GM18502 (cell line): Measurements from ENCODE around the gene MAFG.

Experiments
- ATAC-seq: cut with Tn5 transposase; IDR thresholded peaks from one replicate; pipeline ENCODE4 v1.9.1; 2021; ENCODE audit warnings: mild to moderate bottlenecking; ENCODE audit not compliant: unreplicated experiment, poor library complexity

The MAFG gene

DNA sequence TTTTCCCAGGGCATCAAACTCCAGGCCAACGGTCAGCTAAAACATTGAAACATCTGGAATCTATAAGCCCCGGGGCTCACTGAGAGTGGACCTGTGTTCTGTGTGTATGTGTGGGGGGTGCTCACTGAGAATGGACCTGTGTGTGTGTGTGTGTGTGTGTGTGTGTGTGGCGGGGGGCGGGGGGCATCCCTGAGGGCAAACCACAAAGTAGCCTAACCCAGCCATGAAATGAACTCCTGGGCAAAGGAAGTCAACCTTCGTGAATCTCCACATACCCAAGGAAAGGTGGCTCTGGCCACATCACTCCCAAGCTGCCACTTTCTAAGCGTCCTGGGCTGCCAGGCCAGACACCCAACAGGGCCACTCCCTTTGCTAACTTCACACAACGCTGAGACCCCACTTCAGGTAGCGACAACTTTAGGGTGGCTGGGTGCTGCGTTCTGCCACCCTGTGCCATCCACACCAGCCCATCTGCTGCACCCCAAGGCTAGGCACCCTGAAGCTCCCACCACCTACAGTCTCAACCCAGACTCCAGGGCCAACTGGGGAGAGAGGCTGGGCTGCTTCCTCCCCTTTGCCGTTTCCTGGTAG is 1.6 kb downstream of the MAFG start:
- ATAC-seq = no peak

DNA sequence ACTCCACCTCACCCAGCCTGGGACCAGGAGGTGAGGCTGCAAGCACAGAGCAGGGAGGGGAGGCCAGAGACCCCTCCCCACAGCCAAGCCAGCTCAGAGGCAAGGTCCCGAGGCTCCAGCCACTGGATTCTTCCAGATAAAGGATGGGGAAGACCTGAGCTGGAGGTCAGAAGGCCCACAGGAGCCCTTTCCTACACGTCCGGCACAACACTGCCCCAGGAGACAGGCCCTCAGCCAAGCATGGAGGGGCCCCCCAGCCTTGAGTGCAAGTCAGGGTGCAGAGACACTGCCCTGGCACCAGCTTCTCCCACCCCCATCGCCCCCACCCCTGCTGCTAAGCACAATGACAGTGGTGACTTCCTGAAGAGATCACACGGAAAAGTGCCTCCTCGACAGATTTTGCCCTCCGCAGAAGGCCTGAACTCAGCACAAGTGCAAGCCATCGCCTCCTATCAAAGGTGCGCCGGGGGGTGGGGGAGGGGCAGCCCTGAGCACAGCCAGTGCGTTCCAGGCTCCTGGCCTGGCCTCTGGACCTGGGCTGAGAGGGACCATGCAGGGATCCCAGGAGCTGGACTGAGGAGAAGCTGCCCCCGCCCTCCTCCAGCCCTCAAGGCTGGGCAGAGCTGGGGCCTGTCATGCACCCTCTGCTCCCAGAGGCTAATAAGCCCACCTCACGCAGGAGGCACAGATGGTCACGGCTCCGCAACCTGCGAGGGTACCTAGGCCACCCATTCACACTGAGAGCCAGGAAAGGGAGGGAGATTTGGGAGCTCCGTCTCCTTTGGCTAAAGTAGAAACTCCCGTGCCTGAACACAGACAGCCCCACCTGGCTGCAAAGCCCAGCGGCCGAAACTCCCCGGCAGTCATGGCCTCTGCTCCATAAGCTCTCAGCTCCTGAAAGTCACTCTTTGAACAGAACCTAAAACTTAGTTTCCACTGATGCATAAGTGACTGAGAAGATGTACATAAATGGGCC is 2.7 kb downstream of the MAFG start:
- ATAC-seq = no peak

DNA sequence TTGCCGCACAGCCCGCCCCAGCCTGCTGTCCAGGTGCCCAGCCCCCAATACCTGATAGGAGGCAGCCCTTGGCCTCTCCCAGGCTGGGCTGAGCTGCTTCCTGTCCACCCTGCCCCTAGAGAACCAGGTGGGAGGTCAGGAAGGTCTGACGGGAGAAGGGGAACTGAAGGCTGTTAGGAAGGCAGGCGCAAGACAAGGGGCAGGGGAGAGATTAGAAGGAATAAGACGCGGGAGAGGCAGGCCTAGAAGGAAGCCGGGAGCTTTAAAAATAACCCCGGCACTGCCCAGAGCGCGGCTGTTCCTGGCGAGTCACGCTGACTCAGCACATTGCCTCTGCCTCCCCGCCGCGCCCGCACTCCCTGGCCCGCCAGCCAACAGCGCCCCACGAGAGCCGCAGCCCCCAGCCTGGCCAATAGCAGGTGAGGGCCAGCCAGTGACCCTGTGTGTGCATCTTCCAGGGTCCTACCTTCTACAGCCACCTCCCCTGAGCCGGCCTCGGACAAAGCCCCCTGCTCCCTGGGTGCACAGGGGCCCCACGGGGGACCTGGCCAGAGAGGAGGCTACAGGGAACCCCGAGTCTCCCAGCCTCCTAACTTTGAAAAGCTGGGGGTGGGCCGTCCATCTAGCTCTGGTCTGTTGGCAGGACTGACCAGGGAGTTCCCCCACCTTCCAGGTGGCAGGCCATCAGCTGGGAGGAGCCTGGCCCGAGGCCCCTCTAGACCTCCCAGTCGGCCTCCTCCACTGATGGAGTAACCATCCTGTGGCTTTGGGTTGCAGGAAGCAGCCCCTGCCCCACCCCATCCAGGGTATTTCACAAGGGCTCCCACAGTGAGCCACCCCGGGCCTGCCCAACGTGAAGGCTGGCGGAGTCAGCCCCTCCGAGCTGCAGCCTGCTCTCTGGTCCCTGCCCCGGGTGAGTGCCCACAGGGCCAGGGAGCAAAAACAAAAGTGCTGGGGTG is 4.0 kb downstream of the MAFG start:
- ATAC-seq = no peak

DNA sequence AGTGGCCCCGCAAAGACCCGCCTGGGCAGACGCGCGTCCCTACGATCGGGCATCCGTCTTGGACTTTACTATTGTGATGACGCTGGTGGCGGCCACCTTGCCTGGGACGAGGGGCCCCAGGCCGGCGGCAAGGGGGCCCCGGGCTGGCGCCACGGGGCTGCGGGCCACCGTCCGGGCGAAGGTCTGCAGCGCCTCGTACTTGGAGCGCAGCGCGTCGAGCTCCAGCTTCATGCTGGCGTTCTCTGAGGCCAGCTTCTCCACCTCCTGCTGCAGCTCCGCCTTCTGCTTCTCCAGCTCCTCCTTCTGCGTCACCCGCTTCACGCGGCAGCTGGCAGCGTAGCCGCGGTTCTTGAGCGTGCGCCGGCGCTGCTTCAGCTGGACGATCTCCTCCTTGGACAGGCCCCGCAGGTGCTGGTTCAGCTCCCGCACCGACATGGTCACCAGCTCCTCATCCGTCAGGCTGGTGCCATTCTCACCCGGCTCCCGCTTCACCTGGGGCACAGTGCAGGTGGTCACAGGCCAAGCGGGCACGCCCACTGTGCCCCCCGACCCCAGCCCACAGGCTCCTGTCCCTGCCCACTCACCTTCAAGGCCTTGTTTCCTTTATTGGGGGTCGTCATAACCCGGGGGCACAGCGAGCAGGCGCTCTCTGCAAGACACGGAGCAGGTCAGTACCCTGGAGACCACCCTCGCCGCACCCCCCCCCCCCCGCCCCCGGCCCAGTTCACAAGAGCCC is 4.8 kb downstream of the MAFG start:
- no peak for ATAC-seq

DNA sequence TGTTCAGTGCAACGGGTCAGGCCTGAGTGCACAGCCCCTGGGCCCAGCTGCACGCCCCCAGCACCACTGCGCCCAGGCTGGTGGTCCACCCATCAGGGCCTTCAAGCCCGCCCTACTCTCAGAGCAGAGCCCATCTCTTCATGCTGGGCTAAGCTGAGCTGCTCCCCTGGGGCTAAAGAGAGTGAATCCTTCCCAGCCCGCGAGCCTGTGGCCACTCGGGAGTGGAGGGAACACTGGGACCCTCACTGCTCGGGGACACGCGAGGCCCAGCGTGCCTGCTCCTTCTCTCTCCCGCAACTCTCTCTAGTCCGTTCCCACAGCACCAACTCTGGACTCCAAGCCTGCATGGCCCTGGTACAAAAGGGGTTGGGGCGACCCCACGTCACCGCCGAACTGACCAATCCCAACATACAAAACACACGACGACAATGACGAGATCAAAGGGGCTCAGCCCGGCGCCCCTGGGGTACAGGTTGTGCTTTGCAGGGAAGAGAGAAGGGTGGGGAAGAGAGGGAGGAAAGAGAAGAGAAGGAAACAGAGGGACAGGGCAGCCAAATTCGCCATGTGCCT is 5.5 kb downstream of the MAFG start:
- ATAC-seq = no peak

DNA sequence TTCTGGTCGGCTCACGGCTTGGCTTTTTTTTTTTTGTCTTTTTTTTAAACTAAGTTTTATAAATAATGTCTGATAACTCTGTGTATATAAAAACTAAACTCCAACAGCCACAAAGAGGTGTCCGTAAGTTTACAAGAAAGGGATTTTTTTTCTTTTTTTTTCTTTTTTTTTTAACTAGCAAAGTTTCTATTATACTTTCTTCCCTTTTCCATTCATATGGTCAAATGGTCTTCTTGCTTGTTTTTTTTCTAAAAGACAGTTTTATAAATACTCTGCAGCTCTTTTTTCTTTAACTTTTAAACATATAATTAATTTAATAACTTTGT is 6.0 kb downstream of the MAFG start:
- no peak for ATAC-seq

DNA sequence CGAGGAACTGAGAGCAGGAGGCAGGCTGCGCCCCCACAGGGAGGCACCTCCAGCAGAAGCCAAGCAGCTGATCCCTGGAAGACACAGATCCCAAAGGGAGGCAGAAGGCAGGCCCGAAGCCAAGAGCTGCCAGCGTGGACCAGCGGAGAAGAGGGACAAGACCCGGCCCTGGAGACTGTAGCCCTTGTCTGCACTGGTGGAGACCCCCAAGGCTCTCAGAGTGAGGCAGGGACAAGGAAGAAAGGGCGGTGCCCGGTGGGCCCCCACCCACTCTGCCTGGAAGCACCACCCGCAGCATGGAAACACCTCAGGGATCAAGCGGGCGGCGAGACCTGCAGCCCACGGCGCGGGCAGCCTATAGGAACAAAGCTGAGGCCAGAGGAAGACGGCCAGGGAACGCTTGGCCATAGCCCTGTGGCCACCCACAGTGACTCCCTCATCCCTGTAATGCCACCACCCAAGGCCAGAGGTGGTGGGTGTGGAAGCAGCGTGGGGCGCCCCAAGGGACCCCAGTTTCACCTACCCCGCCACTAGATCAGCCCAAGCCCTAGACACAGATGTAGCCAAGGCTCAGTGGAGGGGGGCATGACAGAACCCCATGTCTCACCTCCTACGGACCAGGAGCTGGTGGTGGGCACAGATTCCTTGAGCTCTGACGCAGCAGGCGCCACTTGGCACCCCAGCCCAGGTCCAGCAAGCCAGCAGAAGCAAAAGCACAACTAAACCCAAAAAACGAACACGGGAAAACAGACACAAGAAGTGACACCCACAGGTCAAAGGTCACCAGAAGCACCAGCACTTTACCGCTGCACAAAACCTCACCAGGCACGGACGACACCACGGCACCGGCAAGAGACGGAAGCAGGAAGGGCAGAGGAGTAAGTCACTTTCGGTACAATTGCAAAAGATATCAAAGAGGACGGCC is 6.7 kb downstream of the MAFG start:
- ATAC-seq = no peak

DNA sequence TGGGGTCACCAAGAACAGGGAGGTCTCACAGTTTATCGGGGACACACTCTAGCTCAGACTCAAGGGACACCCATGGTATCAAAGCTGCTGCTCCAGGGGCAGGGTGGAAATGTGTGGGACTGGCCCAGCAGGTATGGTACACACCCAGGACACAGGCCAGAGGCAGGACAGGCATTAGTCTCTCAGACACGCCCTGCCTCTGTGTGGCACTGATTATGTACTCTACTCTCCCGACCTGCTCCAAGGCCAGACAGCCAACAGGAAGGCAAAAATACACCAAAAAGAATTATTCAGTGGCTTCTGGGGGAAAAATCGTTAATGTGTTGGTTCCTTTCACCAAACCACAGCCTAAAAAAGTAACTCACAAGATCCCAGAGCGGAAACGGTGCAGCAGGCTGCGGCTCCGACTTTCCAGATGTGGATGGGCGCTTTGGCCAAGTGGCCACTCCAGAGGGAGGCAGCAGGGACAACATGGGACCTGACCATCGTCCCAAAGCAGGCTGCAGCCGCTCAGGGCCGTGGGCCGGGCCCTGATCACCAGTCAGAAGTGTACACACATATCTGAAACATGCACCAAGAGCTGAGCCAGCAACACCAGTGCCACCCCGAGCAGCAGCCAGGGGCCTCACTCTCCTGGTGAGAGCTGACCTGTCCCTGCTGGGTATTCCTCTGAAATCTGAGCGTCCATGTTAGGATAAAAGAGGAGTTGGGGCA is 8.5 kb downstream of the MAFG start:
- no peak for ATAC-seq

DNA sequence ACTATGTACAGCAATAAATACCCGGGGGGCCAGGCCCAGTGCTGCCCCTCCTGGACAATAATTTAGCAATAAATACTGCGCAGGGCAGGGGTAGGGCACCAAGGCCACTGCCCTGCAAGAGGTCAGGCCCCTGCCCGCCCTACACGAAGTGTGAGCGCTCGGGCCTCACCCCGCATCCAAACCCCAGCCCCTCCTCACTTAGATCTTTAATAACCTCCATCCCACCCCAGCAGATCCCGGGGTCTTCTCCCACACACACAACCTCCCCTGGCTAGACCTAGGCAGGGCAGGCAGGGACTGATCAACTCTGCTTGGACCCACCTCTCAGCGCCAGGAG is 9.2 kb downstream of the MAFG start:
- peak; percentile 20 for ATAC-seq

DNA sequence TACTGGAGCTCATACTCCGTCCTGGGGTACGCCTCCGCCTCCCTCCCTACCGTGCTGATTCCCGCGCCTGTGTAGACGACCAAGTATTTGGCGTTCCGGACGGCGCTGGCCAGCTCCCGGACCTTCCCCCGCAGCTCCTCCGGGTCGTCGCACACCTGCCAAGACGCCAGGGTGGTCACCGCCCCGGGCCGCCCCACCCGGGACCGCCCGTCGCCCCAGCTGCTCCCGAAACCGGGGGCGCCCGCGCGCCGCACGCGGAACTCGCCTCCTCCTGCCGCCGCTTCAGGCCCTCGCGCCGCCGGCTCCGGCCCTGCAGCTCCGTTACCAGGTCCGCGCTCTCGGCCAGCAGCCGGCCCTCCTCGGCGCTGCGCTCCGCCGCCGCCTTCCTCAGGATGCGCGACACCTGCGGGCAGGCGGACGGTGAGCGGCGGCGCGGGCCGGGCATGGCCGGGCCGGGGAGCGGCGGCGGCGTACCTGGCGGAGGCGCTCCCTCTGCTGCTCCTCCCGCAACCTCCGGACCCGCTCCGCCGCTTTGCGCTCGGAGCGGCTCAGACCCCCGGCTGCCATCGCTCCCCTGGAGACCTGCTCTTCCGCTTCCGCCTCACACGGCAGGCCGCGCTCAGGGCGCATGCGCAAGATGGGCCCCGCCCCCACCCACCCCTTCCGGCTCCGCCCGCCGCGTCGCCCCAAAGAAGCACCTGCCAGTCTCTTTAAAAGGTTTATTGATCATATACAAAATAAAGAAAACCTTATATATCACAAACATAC is 9.8 kb downstream of the MAFG start, which contains the start of gene SIRT7:
TSS of gene SIRT7 (minus strand) at position 612 of the 768 bp plus-strand sequence. CDS start at position 567, 45 bp downstream.
- peak; percentile 65 for ATAC-seq

DNA sequence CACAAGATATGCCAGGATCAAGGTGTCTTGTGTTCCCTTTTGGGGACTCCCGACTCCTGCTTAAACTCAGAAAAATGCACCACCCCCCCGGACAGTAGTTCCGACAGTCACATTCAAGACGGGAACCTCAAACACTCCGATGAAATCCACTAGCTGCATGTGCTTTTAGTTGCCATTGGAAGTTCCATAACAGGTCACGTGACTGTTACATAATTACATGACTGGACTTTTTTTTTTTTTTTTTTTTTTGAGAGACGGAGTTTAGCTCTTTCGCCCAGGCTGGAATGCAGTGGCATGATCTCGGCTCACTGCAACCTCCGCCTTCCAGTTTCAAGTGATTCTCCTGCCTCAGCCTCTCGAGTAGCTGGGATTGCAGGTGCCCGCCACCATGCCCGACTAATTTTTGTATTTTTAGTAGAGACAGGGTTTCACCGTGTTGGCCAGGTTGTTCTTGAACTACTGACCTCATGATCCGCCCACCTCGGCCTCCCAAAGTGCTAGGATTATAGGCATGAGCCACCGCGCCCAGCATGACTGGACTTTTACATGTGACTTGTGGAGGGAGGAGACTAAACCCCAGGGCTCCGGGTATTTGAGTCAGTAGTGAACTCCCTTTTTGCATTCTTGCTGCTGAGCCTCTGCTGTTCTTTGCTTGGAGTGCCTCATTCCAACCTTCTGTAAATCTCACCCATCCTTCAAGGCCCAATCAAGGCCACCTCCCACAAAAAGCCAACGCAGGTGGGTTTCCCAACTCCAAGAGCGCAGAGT is 11.1 kb downstream of the MAFG start:
- no peak for ATAC-seq

DNA sequence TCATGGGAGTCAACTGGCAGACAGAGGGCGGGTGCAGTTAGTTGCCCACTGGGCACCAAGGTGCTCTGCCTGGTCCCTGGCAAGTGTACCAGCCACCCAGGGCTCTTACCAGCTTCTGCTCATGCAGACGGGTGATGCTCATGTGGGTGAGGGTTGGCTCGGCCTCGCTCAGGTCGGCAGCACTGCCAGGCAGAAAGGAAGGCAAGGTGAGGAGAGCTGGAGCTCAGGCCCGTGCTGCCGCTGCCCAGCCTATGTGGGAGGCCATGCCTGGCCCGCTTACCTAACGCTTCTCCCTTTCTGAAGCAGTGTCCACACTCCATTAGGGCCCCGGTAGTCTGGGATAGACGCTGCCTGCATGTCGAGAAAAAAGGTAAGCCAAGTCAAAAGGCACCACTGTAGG is 12.2 kb downstream of the MAFG start:
- no peak for ATAC-seq

DNA sequence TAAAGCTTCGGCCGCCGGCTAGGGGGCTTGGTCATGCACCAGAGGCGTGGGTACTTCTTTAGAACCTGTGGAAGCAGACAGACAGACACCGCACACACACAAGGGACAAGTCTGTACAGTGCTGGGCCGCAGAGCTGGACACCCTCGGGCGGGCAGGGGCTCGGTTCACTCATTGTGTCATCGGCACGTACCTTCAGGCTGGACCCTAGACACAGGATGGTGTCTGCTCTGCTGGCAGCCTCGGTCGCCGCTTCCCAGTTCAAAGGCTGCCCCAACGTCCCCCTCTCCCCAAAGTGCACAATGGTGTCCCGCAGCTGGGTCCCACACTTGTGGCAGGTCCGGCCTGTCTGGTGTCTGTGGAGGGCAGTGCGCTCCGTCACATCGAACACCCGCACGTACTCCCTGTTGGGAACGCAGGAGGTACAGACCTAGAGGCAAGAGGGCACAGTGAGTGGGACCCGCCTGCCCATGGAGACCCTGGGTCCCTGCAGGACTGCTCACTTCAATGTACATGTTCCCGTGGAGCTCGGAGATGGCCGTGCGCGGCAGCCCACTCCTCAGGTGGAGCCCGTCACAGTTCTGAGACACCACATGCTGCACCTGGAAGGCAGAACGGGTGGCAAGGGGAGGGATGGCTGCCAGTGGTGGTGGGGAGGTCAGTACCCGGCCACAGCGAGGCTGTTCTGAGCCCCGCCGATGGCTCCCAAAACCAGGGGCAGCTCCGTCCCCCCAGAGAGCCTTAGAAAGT is 13.3 kb downstream of the MAFG start:
- ATAC-seq = no peak

DNA sequence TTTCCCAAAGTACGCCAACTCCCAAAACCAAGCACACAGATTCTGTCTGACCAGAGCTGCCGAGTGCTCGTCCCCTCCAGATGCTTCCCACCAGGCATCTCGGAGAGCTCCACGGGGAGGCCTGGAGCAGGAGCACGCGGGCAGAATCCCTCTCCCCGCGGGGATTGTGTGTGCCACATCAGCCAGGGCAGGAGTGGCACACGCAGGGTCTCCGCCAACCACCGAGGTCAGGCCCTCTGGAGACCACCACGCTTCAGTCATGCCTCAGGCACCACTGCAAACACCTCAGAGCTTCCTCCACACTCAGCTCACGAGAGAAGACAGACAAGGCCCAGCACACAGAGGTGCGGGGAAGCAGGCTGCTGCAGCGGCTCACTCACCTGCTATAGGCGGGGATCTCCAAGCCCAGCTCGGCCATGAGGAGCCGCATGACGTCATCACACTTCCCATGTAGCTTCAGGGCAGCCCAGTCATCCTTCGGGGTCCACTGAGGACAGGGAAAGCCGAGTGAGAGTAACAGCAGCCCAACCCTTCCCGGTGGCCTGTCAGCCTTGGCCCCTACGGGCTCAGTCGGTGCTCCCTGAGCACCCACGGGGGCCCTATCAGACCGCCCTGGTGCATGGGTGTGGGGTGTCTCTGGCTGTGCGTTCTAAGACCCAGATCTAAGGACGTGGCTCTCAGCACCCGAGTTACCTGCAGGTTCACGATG is 14.0 kb downstream of the MAFG start:
- no peak for ATAC-seq
